Glomerular visceral epithelial cell (primary cell): ENCODE results near the gene MAMLD1.

Experiments used
- DNase-seq: peaks from one replicate; pipeline ENCODE4 v3.0.0-alpha.2; 2016; ENCODE audit errors: extremely low spot score

The MAMLD1 gene

GRCh38 chrX:150502091-150502490 is 139.0 kb downstream of the MAMLD1 start:
- no peak for DNase-seq

- DNase-seq = no peak
Observed at GRCh38 chrX:150502979-150503897, 140.1 kb downstream of the MAMLD1 start.

- no peak for DNase-seq
Observed at GRCh38 chrX:150503898-150504219, 140.7 kb downstream of the MAMLD1 start.

- DNase-seq = no peak
Observed at GRCh38 chrX:150504397-150505182, 141.5 kb downstream of the MAMLD1 start.

- DNase-seq = no peak
Observed at GRCh38 chrX:150506020-150506419, 142.9 kb downstream of the MAMLD1 start.

- DNase-seq = no peak
Observed at GRCh38 chrX:150506486-150506885, 143.4 kb downstream of the MAMLD1 start.

GRCh38 chrX:150507251-150507856 is 144.2 kb downstream of the MAMLD1 start:
- DNase-seq = no peak

- no peak for DNase-seq
Observed at GRCh38 chrX:150508018-150508417, 144.9 kb downstream of the MAMLD1 start.

- no peak for DNase-seq
Observed at GRCh38 chrX:150508451-150509367, 145.6 kb downstream of the MAMLD1 start.

GRCh38 chrX:150509703-150510102 is 146.6 kb downstream of the MAMLD1 start:
- no peak for DNase-seq

- no peak for DNase-seq
Observed at GRCh38 chrX:150512461-150512901, 149.4 kb downstream of the MAMLD1 start.

GRCh38 chrX:150513544-150513943 is 150.4 kb downstream of the MAMLD1 start:
- DNase-seq = no peak

- no peak for DNase-seq
Observed at GRCh38 chrX:150514462-150514861, 151.3 kb downstream of the MAMLD1 start.

- no peak for DNase-seq
Observed at GRCh38 chrX:150515801-150516200, 152.7 kb downstream of the MAMLD1 start.

GRCh38 chrX:150517303-150517910 is 154.3 kb downstream of the MAMLD1 start:
- DNase-seq = no peak

GRCh38 chrX:150522494-150522893 is 159.4 kb downstream of the MAMLD1 start:
- no peak for DNase-seq

GRCh38 chrX:150525061-150525919 is 162.2 kb downstream of the MAMLD1 start:
- DNase-seq = no peak

GRCh38 chrX:150526692-150527091 is 163.6 kb downstream of the MAMLD1 start:
- DNase-seq = no peak

GRCh38 chrX:150527108-150527507 is 164.0 kb downstream of the MAMLD1 start:
- DNase-seq = no peak

GRCh38 chrX:150529587-150529986 is 166.5 kb downstream of the MAMLD1 start:
- no peak for DNase-seq
